Cardiac muscle cell (in vitro differentiated cells and primary cell): ENCODE results near the gene ACOT8. TPM values are rescaled to one million over a fixed set of nuclear protein-coding genes. Genes with fewer than 3 reads are reported as not detected.
"Not testable (repeated sequence)": the region's sequence is repeated elsewhere in the genome, so short reads cannot be mapped to it uniquely, and the experiment has no call there.

Source experiments
- DNase-seq, 2 donors: peaks; one replicate each; pipeline versions ENCODE4 v3.0.0 to v3.0.0-alpha.2; 2010 to 2017; ENCODE audit warnings: low read depth in 1 of 2, low spot score in 1 of 2
- H3K27ac ChIP-seq: fragments of 200-600 bp; sonication (generic); 2 replicates; pipeline ENCODE4 v1.5.1; 2016
- H3K27me3 ChIP-seq: fragments of 200-600 bp; sonication (generic); 2 replicates; pipeline ENCODE4 v1.6.0; 2016; ENCODE audit warnings: control low read depth
- H3K36me3 ChIP-seq: fragments of 200-600 bp; sonication (generic); 2 replicates; pipeline ENCODE4 v1.5.1; 2016; ENCODE audit warnings: control low read depth
- H3K4me1 ChIP-seq: fragments of 200-600 bp; sonication (generic); 2 replicates; pipeline ENCODE4 v1.8.1; 2017; ENCODE audit warnings: low read depth, mild to moderate bottlenecking, mixed run types
- H3K4me3 ChIP-seq: fragments of 200-600 bp; sonication (generic); 2 replicates; pipeline ENCODE4 v1.5.1; 2016; ENCODE audit warnings: mild to moderate bottlenecking
- H3K9me3 ChIP-seq: fragments of 200-600 bp; sonication (generic); 2 replicates; pipeline ENCODE4 v1.5.1; 2017; ENCODE audit warnings: low read depth, mild to moderate bottlenecking, control low read depth
- polyA plus RNA-seq: library from polyadenylated mRNA; unstranded; fragments of >200 nt; fragmentation: Nextera tagmentation; extraction: Ambion mirVana; gene quantifications from 2 replicates; pipeline ENCODE4 v1.2.1, GENCODE V29; 2016
- total RNA-seq: library from RNA; depleted of rRNA; stranded (reverse); fragments of >200 nt; gene quantifications from 2 replicates; pipeline ENCODE4 v1.2.3, GENCODE V29; 2016
- TF ChIP-seq, protein P1 (sequence below): IDR thresholded peaks from 2 replicates; pipeline ENCODE4 v1.5.1; 2012; ENCODE audit warnings: low read depth, mild to moderate bottlenecking, low read length

ACOT8 gene
- total and polyA plus RNA-seq, 2 experiments from 2014 or later, result 55.9 to 64.9 TPM

GRCh38 chr20:45882469-45883099, 25.4 kb upstream of the ACOT8 start:
- H3K36me3 ChIP-seq, result peaks cover 18% of the 10 kb centered on the region

DNA sequence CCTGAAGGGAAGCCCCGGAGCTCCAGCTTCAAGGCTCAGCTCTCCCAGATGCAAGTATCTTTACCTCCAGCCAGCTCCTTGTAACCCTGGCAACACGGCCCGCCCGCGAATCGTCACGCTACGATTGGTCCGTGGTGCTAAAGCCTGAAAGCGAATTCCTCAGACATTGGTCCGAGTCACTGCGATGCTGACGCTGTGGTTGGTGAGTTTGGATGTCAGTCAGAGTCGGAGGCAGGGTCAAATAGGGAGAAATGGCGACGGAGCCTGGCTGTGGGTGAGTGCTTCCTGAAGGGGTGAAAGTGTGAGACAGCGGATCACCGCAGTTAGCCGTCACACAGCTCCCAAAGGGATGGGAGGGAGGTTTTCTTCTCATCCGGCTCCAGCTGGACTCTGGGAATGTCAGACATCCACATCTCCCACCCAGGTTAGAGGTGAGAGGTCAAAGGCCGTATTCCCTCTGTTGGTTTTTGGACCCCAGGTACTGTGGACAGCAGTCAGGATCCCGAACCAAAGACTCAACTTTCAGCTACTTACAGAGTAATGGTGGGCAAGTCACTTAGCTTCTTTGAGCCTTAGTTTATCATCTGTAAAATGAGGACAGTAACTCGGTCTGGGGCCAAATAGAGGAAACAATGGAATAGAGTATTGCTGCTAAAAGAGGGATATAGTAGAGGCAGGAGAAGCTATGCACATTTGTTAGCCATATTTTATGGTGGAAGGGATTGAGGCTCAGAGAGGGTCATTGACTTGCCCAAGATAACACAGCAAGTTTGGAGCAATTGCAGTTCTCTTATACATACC, 24.0 kb upstream of the ACOT8 start, which contains the start of gene ZSWIM1:
Gene ZSWIM1 (plus strand): TSS at position 240 of the 801 bp plus-strand sequence. CDS start 1,366 bp downstream, outside the sequence.
- no peaks in the 10 kb centered on the region for H3K27me3 ChIP-seq
- TF ChIP-seq, protein P1, sequence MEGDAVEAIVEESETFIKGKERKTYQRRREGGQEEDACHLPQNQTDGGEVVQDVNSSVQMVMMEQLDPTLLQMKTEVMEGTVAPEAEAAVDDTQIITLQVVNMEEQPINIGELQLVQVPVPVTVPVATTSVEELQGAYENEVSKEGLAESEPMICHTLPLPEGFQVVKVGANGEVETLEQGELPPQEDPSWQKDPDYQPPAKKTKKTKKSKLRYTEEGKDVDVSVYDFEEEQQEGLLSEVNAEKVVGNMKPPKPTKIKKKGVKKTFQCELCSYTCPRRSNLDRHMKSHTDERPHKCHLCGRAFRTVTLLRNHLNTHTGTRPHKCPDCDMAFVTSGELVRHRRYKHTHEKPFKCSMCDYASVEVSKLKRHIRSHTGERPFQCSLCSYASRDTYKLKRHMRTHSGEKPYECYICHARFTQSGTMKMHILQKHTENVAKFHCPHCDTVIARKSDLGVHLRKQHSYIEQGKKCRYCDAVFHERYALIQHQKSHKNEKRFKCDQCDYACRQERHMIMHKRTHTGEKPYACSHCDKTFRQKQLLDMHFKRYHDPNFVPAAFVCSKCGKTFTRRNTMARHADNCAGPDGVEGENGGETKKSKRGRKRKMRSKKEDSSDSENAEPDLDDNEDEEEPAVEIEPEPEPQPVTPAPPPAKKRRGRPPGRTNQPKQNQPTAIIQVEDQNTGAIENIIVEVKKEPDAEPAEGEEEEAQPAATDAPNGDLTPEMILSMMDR, result no peak
- peaks cover 24% of the 10 kb centered on the region for H3K36me3 ChIP-seq
- peak; percentile 98 to 99 for DNase-seq
- H3K4me3 ChIP-seq, result peak within 1 kb of the TSS; percentile 52
- peak within 1 kb of the TSS; percentile 67 for H3K27ac ChIP-seq
- H3K4me1 ChIP-seq, result peaks cover 6% of the 10 kb centered on the region
- no peaks in the 10 kb centered on the region for H3K9me3 ChIP-seq

More at GRCh38 chr20:45882469-45883099, 25.4 kb upstream of the ACOT8 start:
- Histone ChIP-seq H3K9me3 (no peaks in the 10 kb centered on the region), H3K4me3 (no peak overlapping the region), H3K27ac (peak overlapping the region; percentile 18), H3K4me1 (peaks cover 6% of the 10 kb centered on the region), H3K27me3 (no peaks in the 10 kb centered on the region)
- no peak for DNase-seq
- TF ChIP-seq, protein P1, result no peak

- TF ChIP-seq, protein P1, result no peak
- H3K27ac ChIP-seq, result no peak overlapping the region
- DNase-seq, result no peak
- H3K9me3 ChIP-seq, result no peaks in the 10 kb centered on the region
- H3K36me3 ChIP-seq, result peaks cover 23% of the 10 kb centered on the region
- no peaks in the 10 kb centered on the region for H3K27me3 ChIP-seq
- H3K4me1 ChIP-seq, result peaks cover 6% of the 10 kb centered on the region
- no peak overlapping the region for H3K4me3 ChIP-seq
These were observed 21.0 kb upstream of the ACOT8 start for GRCh38 chr20:45878076-45878761.

GRCh38 chr20:45874576-45874975, 17.4 kb upstream of the ACOT8 start:
- no peak overlapping the region for H3K27ac ChIP-seq
- H3K27me3 ChIP-seq, result no peaks in the 10 kb centered on the region
- DNase-seq, result no peak
- H3K9me3 ChIP-seq, result no peaks in the 10 kb centered on the region
- TF ChIP-seq, protein P1, result no peak
- no peaks in the 10 kb centered on the region for H3K4me1 ChIP-seq
- H3K4me3 ChIP-seq, result no peak overlapping the region
- H3K36me3 ChIP-seq, result peaks cover 16% of the 10 kb centered on the region

DNA sequence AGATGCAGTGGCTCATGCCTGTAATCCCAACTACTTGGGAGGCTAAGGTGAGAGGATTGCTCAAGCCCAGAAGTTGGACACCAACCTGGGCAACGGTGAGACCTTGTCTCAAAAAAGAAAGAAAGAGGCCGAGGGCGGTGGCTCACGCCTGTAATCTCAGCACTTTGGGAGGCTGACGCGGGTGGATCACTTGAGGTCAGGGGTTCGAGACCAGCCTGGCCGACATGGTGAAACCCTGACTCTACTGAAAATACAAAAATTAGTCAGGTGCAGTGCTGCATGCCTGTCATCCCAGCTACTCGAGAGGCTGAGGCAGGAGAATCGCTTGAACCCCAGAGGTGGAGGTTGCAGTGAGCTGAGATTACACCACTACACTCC, 16.9 kb upstream of the ACOT8 start:
- H3K4me1 ChIP-seq, H3K9me3 ChIP-seq: not testable (repeated sequence)

More for the DNA sequence above, 16.9 kb upstream of the ACOT8 start:
- H3K4me3 ChIP-seq, H3K27ac ChIP-seq, DNase-seq, H3K27me3 ChIP-seq: not testable (repeated sequence)
- peaks cover 16% of the 10 kb centered on the region for H3K36me3 ChIP-seq
